Coronary artery (tissue), 2 donors: ENCODE data around the gene SPACDR.
A peak's percentile ranks its signal among the peaks of the same experiment; 100 is the strongest.

Experiments used
- DNase-seq: peaks from one replicate; pipeline ENCODE4 v3.0.0-alpha.2; 2017; ENCODE audit warnings: low spot score
- H3K27ac ChIP-seq, 2 donors: fragments of 200-600 bp; sonication (generic); one replicate each; pipeline ENCODE4 v1.5.1; 2016 to 2019
- H3K4me3 ChIP-seq: fragments of 200-600 bp; sonication (generic); 2 replicates; pipeline ENCODE4 v1.5.1; 2016; ENCODE audit warnings: mild to moderate bottlenecking, moderate library complexity
- TF ChIP-seq, protein P1 (sequence below): fragments of 200-600 bp; sonication (generic); IDR thresholded peaks from one replicate; pipeline ENCODE4 v1.5.1; 2019; ENCODE audit warnings: antibody characterized with exemption

The SPACDR gene

DNA sequence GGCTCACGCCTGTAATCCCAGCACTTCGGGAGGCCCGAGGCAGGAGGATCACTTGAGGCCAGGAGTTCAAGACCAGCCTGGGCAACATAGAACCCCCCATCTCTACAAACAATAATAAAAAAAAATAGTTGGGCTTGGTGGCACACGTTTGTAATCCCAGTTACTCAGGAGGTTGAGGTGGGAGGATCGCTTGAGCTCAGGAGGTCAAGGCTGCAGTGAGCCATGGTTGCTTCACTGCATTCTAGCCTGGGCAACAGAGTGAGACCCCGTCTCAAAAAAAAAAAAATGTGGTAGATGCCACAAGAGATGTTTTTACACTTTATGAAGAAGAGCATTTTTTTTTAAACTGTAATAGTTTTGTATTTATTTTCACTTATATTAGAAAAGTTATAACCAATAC lies 32.4 kb upstream of the SPACDR start:
- Histone ChIP-seq H3K4me3 (no peak overlapping the region), H3K27ac (no peak overlapping the region)
- TF ChIP-seq, protein P1, sequence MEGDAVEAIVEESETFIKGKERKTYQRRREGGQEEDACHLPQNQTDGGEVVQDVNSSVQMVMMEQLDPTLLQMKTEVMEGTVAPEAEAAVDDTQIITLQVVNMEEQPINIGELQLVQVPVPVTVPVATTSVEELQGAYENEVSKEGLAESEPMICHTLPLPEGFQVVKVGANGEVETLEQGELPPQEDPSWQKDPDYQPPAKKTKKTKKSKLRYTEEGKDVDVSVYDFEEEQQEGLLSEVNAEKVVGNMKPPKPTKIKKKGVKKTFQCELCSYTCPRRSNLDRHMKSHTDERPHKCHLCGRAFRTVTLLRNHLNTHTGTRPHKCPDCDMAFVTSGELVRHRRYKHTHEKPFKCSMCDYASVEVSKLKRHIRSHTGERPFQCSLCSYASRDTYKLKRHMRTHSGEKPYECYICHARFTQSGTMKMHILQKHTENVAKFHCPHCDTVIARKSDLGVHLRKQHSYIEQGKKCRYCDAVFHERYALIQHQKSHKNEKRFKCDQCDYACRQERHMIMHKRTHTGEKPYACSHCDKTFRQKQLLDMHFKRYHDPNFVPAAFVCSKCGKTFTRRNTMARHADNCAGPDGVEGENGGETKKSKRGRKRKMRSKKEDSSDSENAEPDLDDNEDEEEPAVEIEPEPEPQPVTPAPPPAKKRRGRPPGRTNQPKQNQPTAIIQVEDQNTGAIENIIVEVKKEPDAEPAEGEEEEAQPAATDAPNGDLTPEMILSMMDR: no peak
- no peak for DNase-seq

DNA sequence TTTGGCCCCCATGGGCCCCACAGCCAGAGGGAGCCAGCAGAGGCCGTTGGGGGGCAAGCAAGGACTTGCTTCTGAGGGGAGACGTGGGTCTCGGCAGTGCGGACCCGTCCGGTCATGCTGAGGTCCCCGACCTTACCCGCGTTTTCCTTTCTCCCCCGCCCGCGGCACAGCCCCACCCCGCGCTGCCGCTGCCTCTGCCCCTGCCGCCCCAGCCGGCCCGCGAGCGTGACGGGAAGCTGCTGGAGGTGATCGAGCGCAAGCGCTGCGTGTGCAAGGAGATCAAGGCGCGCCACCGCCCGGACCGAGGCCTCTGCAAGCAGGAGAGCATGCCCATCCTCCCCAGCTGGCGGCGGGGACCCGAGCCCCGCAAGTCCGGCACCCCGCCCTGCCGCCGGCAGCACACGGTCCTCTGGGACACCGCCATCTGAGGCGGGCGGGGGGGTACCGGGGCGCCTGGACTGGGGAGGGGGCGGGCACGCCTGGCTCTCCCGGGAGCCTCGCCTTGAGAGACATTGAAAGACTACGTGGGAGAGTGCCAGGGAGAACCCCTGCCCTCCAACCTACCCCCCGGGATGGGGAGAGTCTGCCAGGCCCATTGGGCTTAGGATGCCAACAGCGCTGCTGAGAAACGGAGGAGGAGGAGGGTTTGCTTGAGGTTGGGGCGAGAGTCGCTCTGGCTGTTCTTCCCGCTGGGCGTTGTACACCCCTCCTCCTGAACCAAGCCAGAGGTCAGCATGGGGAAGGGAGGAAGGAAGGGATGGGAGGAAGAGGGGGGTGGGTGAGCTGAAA lies 29.6 kb upstream of the SPACDR start:
- TF ChIP-seq, protein P1: no peak
- no peak for DNase-seq
- peak overlapping the region in 1 of 2 donors; percentile 12 for H3K27ac ChIP-seq
- peak overlapping the region; percentile 68 for H3K4me3 ChIP-seq

DNA sequence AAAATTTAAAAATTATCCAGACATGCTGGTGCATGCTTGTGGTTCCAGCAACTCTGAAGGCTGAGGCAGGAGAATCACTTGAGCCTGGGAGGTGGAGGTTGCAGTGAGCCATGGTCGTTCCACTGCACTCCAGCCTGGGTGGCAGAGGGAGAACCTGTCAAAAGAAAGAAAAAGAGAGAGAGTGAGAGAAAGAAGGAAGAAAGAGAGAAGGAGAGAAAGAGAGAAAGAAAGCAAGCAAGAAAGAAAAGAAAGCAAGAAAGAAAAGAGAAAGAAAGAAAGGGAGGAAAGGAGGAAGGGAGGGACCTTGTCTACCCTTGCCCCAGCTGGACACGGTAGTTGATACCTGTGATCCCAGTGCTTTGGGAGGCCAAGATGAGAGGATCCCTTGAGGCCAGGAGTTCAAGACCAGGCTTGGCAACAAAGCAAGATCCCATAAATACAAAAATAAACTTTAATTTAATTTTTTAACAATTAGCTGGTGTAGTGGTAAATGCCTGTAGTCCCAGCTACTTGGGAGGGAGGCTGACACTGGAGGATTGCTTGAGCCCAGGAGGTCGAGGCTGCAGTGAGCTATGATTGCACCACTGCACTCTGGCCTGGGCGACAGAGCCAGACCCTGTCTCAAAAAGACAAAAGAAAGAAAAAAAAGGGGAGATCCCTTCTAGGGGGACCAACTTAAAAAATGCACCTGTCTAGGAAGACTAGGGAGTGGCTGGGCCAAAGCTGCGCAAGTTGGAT lies 28.8 kb upstream of the SPACDR start:
- DNase-seq: no peak
- no peak overlapping the region for H3K27ac ChIP-seq
- TF ChIP-seq, protein P1: no peak
- peak overlapping the region; percentile 68 for H3K4me3 ChIP-seq

DNA sequence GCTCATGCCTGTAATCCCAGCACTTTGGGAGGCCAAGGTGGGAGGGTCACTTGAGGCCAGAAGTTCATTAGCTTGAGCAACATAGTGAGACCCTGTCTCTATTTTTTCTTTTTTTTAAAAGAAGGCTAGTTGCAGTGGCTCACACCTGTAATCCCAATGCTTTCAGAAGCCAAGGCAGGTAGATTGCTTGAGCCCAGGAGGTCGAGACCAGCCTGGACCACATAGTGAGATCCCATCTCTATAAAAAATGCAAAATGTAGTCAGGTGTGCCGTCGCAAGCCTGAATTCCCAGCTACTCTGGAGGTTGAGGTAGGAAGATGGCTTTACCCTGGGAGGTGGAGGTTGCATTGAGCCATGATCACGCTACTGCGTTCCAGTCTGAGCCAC lies 27.1 kb upstream of the SPACDR start:
- no peak for DNase-seq
- H3K4me3 ChIP-seq: no peak overlapping the region
- TF ChIP-seq, protein P1: no peak
- no peak overlapping the region for H3K27ac ChIP-seq

DNA sequence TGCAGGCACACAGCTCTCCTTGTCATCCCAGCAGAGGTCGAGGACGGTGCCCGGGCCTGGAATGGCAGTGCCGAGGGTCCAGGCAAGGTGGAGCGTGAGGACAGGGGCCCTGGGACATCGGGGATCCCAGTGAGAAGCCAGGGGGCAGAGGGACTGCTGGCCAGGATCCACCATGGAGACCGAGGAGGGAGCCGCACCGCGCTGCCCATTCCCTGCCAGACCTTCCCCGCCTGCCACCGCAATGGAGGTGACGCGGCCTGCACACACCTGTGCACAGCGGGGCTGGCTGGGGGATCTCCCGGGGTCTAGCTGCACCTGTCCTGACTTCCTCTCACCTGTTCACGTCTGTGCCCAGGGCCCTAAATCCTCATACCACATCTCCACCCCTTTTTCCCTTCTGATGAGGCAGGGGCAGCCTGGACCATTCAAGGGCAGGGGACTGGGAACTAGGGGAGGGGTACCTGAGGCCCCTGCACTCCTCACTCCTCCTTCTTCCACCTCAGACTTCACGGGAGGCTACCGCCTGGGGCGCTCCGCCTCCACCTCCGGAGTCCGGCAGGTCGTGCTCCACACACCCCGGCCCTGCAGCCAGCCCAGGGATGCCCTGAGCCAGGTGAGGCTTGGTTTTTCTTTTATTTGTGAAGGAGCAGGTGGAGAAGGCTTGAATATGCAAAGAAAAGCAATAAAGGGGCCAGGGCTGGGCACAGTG lies 26.6 kb upstream of the SPACDR start:
- DNase-seq: no peak
- TF ChIP-seq, protein P1: no peak
- Histone ChIP-seq H3K4me3 (no peak overlapping the region), H3K27ac (no peak overlapping the region)

DNA sequence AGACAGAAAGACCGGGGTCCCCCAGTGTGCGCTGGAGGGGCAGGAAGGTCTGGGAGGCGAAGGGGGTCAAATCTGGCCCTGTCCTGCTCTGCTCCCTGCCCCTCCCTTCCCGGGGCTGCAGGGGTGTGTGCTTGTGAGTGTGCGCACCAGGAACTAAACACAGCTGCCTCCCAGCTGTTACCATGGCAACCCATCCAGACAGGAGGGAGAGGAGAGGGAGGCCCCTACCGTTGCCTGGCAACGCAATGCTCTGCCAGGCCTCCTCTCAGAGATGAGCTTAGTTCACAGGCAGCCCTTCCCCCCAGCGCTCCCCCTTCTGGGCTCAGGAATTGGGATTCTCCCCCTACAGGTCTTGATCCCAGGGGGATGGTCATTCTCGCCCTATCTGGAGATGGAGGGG lies 25.8 kb upstream of the SPACDR start:
- TF ChIP-seq, protein P1: no peak
- Histone ChIP-seq H3K4me3 (no peak overlapping the region), H3K27ac (no peak overlapping the region)
- DNase-seq: no peak
